PC-3 (cell line): ENCODE measurements around the gene POM121L2. TPM values are rescaled to one million over a fixed set of nuclear protein-coding genes. Genes with fewer than 3 reads are reported as not detected.

Experiments
- ATAC-seq: fragments of 200-7000 bp; cut with Tn5 transposase; 2 replicates; pipeline ENCODE4 v1.9.1; 2020; ENCODE audit warnings: mild to moderate bottlenecking, moderate library complexity
- BruUV-seq: library from RNA; stranded (reverse); fragments of 400-500 nt; replicated peaks from 2 replicates; lab custom pipeline; 2021; lab: Mats Ljungman, UMichigan
- CTCF ChIA-PET: fragments of 300-600 bp; sonication (Branson Sonifier 250); formaldehyde crosslinking; loops from one replicate; lab custom pipeline; 2022; ENCODE audit warnings: antibody characterized with exemption; lab: Charles Lee
- POLR2A ChIA-PET: fragments of 300-600 bp; sonication (Branson Sonifier 250); formaldehyde crosslinking; loops from one replicate; lab custom pipeline; 2022; ENCODE audit warnings: antibody characterized with exemption; ENCODE audit not compliant: unreplicated experiment; lab: Charles Lee
- DNase-seq: peaks from one replicate; pipeline ENCODE4 v3.0.0-alpha.2; 2015
- H2AFZ ChIP-seq: fragments of 300-600 bp; sonication (generic); 2 replicates; pipeline ENCODE4 v1.6.0; 2016; ENCODE audit warnings: antibody characterized with exemption, low read length
- H3F3A ChIP-seq: fragments of 300-600 bp; sonication (generic); one replicate; pipeline ENCODE4 v1.6.0; 2017; ENCODE audit warnings: antibody characterized with exemption, low read length, control low read depth, mild to moderate bottlenecking; ENCODE audit not compliant: unreplicated experiment
- H3K27ac ChIP-seq: fragments of 300-600 bp; sonication (generic); 2 replicates; pipeline ENCODE4 v1.5.1; 2016; ENCODE audit warnings: mild to moderate bottlenecking, low read length
- H3K27me3 ChIP-seq: fragments of 300-600 bp; sonication (generic); 2 replicates; pipeline ENCODE4 v1.6.1; 2016; ENCODE audit warnings: low read length, mixed read lengths
- H3K36me3 ChIP-seq: fragments of 300-600 bp; sonication (generic); 2 replicates; pipeline ENCODE4 v1.6.1; 2016; ENCODE audit warnings: low read depth, mixed run types, low read length, mixed read lengths
- H3K4me1 ChIP-seq: fragments of 300-600 bp; sonication (generic); 2 replicates; pipeline ENCODE4 v1.5.1; 2016; ENCODE audit warnings: low read length; ENCODE audit not compliant: insufficient read depth
- H3K4me2 ChIP-seq: fragments of 300-600 bp; sonication (generic); 2 replicates; pipeline ENCODE4 v1.6.0; 2016; ENCODE audit warnings: low read length
- H3K4me3 ChIP-seq: fragments of 300-600 bp; sonication (generic); 2 replicates; pipeline ENCODE4 v1.5.1; 2016; ENCODE audit warnings: mild to moderate bottlenecking, low read length, mixed read lengths
- H3K79me2 ChIP-seq: fragments of 300-600 bp; sonication (generic); 2 replicates; pipeline ENCODE4 v1.6.1; 2017; ENCODE audit warnings: low read length, mixed read lengths
- H3K9ac ChIP-seq: fragments of 300-600 bp; sonication (generic); 2 replicates; pipeline ENCODE4 v1.6.0; 2016; ENCODE audit warnings: mild to moderate bottlenecking, low read length
- H3K9me2 ChIP-seq: fragments of 300-600 bp; sonication (generic); replicated peaks from 2 replicates; pipeline ENCODE4 v1.6.1; 2016; ENCODE audit warnings: mixed run types, low read length, mixed read lengths
- H3K9me3 ChIP-seq: fragments of 300-600 bp; sonication (generic); 2 replicates; pipeline ENCODE4 v1.6.1; 2016; ENCODE audit warnings: low read length, mixed read lengths
- H4K20me1 ChIP-seq: fragments of 300-600 bp; sonication (generic); 2 replicates; pipeline ENCODE4 v1.6.1; 2016; ENCODE audit warnings: low read length, mixed read lengths
- EZH2 ChIP-seq: fragments of 300-600 bp; sonication (generic); IDR thresholded peaks from one replicate; pipeline ENCODE4 v1.6.1; 2017; ENCODE audit warnings: antibody characterized with exemption, mild to moderate bottlenecking, low read length; ENCODE audit not compliant: unreplicated experiment
- EZH2phosphoT487 ChIP-seq: fragments of 300-600 bp; sonication (generic); IDR thresholded peaks from 2 replicates; pipeline ENCODE4 v1.6.1; 2018; ENCODE audit warnings: mild to moderate bottlenecking, antibody characterized with exemption, low read length, borderline replicate concordance
- intact Hi-C: fragments of 100-400 bp; cut with micrococcal nuclease; formaldehyde crosslinking; loops from 2 replicates; pipeline ENCODE4 v1.9.0; 2023
- total RNA-seq: library from RNA; depleted of rRNA; stranded (reverse); fragments of >200 nt; gene quantifications from 2 replicates; pipeline ENCODE4 v1.2.3, GENCODE V29; 2014
- TF ChIP-seq, protein P1 (sequence below): fragments of 300-600 bp; sonication (generic); conservative IDR thresholded peaks from 2 replicates; pipeline ENCODE4 v1.5.1; 2017; ENCODE audit warnings: antibody characterized with exemption, low read depth, mild to moderate bottlenecking, low read length

POM121L2 gene
- total RNA-seq, 1 experiment from 2014 or later = not detected

DNA sequence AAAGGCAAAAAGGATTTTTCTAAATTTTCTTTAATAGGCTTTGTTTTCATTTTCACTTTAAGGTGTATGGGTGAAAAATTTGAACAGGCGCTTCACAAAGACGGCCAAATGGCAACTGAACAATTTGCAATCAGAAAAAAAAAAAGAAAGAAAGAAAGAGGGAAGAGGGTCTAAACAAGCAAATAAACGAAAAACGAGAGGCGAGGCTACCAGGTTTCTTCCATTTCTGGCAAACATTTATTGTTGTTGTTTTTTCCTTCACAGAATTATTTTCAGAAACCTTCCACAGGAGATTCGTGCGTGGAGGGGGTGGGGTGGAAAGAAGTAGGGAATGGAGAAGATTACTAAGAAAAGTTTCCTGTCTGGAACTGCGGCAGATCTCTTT lies 24.3 kb downstream of the POM121L2 start:
- Histone ChIP-seq H3K4me1 (peaks cover 7% of the 10 kb centered on the region), H3K9me3 (no peaks in the 10 kb centered on the region), H3K9me2 (no peaks in the 10 kb centered on the region), H3K4me2 (peak overlapping the region; percentile 79), H3K36me3 (no peaks in the 10 kb centered on the region), H3K27me3 (no peaks in the 10 kb centered on the region), H3K27ac (no peak overlapping the region), H2AFZ (peak overlapping the region; percentile 87), H3K79me2 (no peaks in the 10 kb centered on the region), H3K4me3 (peak overlapping the region; percentile 73), H3K9ac (peak overlapping the region; percentile 20; the same call in 1 of the 2 replicates), H4K20me1 (no peaks in the 10 kb centered on the region), H3F3A (no peaks in the 10 kb centered on the region)
- intact Hi-C loops = no loop called here
- no TSS peak for BruUV-seq
- CTCF ChIA-PET = no interaction called here
- POLR2A ChIA-PET = no interaction called here
- TF ChIP-seq EZH2 = no peak
- no peak for TF ChIP-seq EZH2phosphoT487
- TF ChIP-seq, protein P1, sequence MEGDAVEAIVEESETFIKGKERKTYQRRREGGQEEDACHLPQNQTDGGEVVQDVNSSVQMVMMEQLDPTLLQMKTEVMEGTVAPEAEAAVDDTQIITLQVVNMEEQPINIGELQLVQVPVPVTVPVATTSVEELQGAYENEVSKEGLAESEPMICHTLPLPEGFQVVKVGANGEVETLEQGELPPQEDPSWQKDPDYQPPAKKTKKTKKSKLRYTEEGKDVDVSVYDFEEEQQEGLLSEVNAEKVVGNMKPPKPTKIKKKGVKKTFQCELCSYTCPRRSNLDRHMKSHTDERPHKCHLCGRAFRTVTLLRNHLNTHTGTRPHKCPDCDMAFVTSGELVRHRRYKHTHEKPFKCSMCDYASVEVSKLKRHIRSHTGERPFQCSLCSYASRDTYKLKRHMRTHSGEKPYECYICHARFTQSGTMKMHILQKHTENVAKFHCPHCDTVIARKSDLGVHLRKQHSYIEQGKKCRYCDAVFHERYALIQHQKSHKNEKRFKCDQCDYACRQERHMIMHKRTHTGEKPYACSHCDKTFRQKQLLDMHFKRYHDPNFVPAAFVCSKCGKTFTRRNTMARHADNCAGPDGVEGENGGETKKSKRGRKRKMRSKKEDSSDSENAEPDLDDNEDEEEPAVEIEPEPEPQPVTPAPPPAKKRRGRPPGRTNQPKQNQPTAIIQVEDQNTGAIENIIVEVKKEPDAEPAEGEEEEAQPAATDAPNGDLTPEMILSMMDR = no peak
- DNase-seq (no peak), ATAC-seq (no peak; the same call in 1 of the 2 replicates)

DNA sequence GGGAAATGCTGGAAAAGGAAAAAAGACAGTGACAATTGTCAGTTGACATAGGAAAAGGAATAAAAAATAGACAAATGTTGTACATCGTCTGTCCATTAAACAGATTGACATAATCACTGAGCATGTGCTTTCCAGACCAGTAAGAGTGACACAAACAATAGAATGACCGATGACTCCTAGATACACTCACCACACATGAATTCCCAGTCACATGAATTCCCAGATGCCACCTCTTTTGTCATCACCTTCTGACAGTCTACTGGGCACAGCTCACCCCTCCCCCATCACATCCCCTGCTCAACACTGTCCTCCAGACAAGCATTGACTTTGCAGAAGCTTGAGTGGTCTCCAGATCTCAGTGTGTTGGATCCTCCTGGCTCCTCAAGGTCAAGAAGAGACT lies 25.9 kb downstream of the POM121L2 start:
- DNase-seq (peak; percentile 55), ATAC-seq (peak; percentile 34; the same call in 1 of the 2 replicates)
- Histone ChIP-seq H2AFZ (no peak overlapping the region; the same call in 1 of the 2 replicates), H3K4me3 (no peak overlapping the region), H3K36me3 (no peaks in the 10 kb centered on the region), H3K9me2 (no peaks in the 10 kb centered on the region), H3K4me2 (0 out of 2 replicates have a peak overlapping the region, but pooled peaks have one; percentile 21), H3K4me1 (peaks cover 7% of the 10 kb centered on the region), H3K9me3 (no peaks in the 10 kb centered on the region), H3K27ac (no peak overlapping the region), H3K27me3 (no peaks in the 10 kb centered on the region), H4K20me1 (no peaks in the 10 kb centered on the region), H3K79me2 (no peaks in the 10 kb centered on the region), H3K9ac (no peak overlapping the region), H3F3A (no peaks in the 10 kb centered on the region)
- CTCF ChIA-PET = no interaction called here
- no TSS peak for BruUV-seq
- intact Hi-C loops = no loop called here
- TF ChIP-seq EZH2phosphoT487 (no peak), EZH2 (no peak)
- TF ChIP-seq, protein P1 = no peak
- POLR2A ChIA-PET = no interaction called here

DNA sequence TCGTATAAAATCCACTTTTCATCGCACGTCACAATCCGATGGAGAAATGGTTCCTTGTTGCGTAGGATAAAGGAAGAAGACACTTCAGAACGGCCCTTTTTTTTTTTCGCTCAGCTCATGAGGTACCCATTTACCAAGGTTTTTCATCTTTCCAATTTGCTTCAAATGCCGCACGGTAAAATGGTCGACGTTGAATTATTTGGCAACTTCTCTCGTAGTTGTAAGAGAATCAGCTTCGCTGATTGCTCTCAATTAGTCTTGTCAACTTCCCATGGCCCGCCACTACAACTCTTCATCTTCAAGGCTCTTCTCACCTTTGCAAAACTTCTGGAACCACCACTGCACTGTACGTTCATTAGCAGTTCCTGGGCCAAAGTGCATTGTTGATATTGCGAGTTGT lies 28.8 kb downstream of the POM121L2 start:
- Histone ChIP-seq H3K4me3 (no peak overlapping the region), H3K9ac (no peak overlapping the region), H3F3A (no peaks in the 10 kb centered on the region), H4K20me1 (no peaks in the 10 kb centered on the region), H3K9me2 (no peaks in the 10 kb centered on the region), H3K4me1 (peaks cover 7% of the 10 kb centered on the region), H3K4me2 (no peak overlapping the region), H2AFZ (no peak overlapping the region), H3K9me3 (no peaks in the 10 kb centered on the region), H3K27ac (no peak overlapping the region), H3K27me3 (no peaks in the 10 kb centered on the region), H3K36me3 (no peaks in the 10 kb centered on the region), H3K79me2 (no peaks in the 10 kb centered on the region)
- TF ChIP-seq EZH2 = no peak
- TF ChIP-seq EZH2phosphoT487 = no peak
- TF ChIP-seq, protein P1 = no peak
- ChIA-PET POLR2A (no interaction called here), CTCF (no interaction called here)
- DNase-seq (no peak), ATAC-seq (no peak)
- BruUV-seq = no TSS peak
- intact Hi-C loops = no loop called here
